Neural cell (in vitro differentiated cells): ENCODE results near the gene GRID1.

Experiments
- CTCF ChIP-seq: fragments of 450-650 bp; IDR thresholded peaks from 2 replicates; pipeline ENCODE4 v1.5.1; 2014; ENCODE audit warnings: antibody characterized with exemption, mild to moderate bottlenecking, moderate library complexity; ENCODE audit not compliant: poor library complexity, severe bottlenecking
- EP300 ChIP-seq: fragments of 450-650 bp; conservative IDR thresholded peaks from 2 replicates; pipeline ENCODE4 v1.6.1; 2014; ENCODE audit warnings: antibody characterized with exemption, mild to moderate bottlenecking, moderate library complexity; ENCODE audit not compliant: poor library complexity, severe bottlenecking
- EZH2 ChIP-seq: fragments of 200-600, 300-800 bp; shearing (Covaris generic), sonication (generic); IDR thresholded peaks from 2 replicates; pipeline ENCODE4 v1.6.1; 2014; ENCODE audit warnings: antibody characterized with exemption, low read length, borderline replicate concordance, mild to moderate bottlenecking; ENCODE audit not compliant: insufficient read depth, poor library complexity, severe bottlenecking
- MXI1 ChIP-seq: fragments of 450-650 bp; conservative IDR thresholded peaks from 2 replicates; pipeline ENCODE4 v1.6.1; 2014; ENCODE audit warnings: antibody characterized with exemption, mild to moderate bottlenecking; ENCODE audit not compliant: poor library complexity, severe bottlenecking
- POLR2AphosphoS5 ChIP-seq: IDR thresholded peaks from 2 replicates; pipeline ENCODE4 v1.6.1; 2012
- RAD21 ChIP-seq: fragments of 450-650 bp; conservative IDR thresholded peaks from 2 replicates; pipeline ENCODE4 v1.6.1; 2014; ENCODE audit warnings: antibody characterized with exemption, mild to moderate bottlenecking, moderate library complexity
- SMC3 ChIP-seq: fragments of 450-650 bp; conservative IDR thresholded peaks from 2 replicates; pipeline ENCODE4 v1.6.1; 2014; ENCODE audit warnings: antibody characterized with exemption, mild to moderate bottlenecking, moderate library complexity; ENCODE audit not compliant: poor library complexity
- TAF1 ChIP-seq: IDR thresholded peaks from 2 replicates; pipeline ENCODE4 v1.6.1; 2012; ENCODE audit warnings: low read depth
- TF ChIP-seq, protein P1 (sequence below): IDR thresholded peaks from 2 replicates; pipeline ENCODE4 v1.6.1; 2012; ENCODE audit warnings: borderline replicate concordance

DNA sequence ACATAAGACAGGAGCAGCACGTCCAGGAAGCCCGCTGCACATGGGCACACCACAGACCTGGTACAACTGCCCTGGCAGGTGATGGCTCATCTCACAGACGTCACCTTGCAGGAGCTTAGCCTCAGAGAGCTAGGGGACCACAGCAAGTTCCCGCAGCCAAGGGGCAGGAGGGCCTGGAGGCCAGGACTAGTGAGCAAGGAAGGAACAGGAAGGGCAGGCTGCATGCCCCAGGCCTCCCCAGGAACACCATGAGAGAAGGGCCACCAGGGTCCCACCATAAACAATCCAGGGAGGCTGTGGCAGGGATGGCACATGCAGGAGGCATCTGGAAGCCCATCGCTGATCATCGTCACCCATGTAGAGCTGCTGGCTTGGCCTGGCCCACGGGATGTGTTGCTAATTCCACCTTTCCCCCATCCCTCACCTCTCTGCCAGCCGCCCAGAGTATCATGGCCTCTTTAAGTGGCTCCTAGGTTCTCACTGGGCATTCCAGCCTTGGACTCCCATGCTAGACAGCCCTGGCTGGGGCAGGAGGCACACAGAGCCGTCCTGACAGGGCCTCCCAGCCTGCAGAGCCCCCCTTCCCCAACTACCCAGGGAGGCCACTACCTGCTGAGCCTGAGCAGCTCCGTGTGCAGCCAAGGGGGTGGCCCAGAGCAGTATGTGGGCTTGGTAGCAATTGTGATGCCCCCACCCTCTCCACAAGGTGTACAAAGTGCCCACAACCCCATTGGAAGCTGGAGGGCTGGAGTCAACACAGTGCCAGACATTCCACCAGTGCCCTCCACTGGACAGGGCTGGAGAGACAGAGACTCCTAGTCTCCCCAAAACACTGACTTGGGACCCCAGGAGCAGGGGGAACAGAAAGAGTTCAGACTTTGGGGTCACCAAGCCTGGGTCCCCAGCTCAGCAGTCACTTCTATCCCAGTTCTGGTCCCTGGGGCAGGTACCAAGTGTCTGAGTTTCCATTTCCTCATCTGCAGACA is 35.5 kb downstream of the GRID1 start:
- TF ChIP-seq CTCF (no peak), EZH2 (no peak), SMC3 (no peak), POLR2AphosphoS5 (no peak), TAF1 (no peak), RAD21 (no peak), EP300 (no peak), MXI1 (no peak)
- TF ChIP-seq, protein P1, sequence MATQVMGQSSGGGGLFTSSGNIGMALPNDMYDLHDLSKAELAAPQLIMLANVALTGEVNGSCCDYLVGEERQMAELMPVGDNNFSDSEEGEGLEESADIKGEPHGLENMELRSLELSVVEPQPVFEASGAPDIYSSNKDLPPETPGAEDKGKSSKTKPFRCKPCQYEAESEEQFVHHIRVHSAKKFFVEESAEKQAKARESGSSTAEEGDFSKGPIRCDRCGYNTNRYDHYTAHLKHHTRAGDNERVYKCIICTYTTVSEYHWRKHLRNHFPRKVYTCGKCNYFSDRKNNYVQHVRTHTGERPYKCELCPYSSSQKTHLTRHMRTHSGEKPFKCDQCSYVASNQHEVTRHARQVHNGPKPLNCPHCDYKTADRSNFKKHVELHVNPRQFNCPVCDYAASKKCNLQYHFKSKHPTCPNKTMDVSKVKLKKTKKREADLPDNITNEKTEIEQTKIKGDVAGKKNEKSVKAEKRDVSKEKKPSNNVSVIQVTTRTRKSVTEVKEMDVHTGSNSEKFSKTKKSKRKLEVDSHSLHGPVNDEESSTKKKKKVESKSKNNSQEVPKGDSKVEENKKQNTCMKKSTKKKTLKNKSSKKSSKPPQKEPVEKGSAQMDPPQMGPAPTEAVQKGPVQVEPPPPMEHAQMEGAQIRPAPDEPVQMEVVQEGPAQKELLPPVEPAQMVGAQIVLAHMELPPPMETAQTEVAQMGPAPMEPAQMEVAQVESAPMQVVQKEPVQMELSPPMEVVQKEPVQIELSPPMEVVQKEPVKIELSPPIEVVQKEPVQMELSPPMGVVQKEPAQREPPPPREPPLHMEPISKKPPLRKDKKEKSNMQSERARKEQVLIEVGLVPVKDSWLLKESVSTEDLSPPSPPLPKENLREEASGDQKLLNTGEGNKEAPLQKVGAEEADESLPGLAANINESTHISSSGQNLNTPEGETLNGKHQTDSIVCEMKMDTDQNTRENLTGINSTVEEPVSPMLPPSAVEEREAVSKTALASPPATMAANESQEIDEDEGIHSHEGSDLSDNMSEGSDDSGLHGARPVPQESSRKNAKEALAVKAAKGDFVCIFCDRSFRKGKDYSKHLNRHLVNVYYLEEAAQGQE, result no peak
